GM19035 (cell line): ENCODE data around the gene PGAP3.

Source experiments
- ATAC-seq: cut with Tn5 transposase; IDR thresholded peaks from one replicate; pipeline ENCODE4 v1.9.1; 2021; ENCODE audit not compliant: unreplicated experiment

PGAP3 gene

GRCh38 chr17:39673335-39674081, 14.3 kb downstream of the PGAP3 start:
- ATAC-seq: no peak

- ATAC-seq: no peak
Measured at GRCh38 chr17:39672522-39673334, 15.1 kb downstream of the PGAP3 start.

GRCh38 chr17:39671651-39672521, 16.0 kb downstream of the PGAP3 start:
- ATAC-seq: no peak

GRCh38 chr17:39670746-39671145, 17.1 kb downstream of the PGAP3 start:
- ATAC-seq: no peak

GRCh38 chr17:39669897-39670735, 17.7 kb downstream of the PGAP3 start:
- no peak for ATAC-seq

- ATAC-seq: no peak
Measured at GRCh38 chr17:39667945-39668924, 19.6 kb downstream of the PGAP3 start, which contains the start of gene PNMT. Gene PNMT (plus strand): TSS chr17:39668453. CDS start chr17:39668476, 23 bp downstream.

GRCh38 chr17:39667262-39667944, 20.5 kb downstream of the PGAP3 start:
- no peak for ATAC-seq

- ATAC-seq: no peak
Measured at GRCh38 chr17:39666601-39667261, 21.1 kb downstream of the PGAP3 start.

GRCh38 chr17:39666231-39666600, 21.6 kb downstream of the PGAP3 start:
- no peak for ATAC-seq

- ATAC-seq: no peak
Measured at GRCh38 chr17:39665642-39666224, 22.1 kb downstream of the PGAP3 start.

- ATAC-seq: no peak
Measured at GRCh38 chr17:39664581-39665561, 23.0 kb downstream of the PGAP3 start, which contains the start of gene TCAP. Gene TCAP (plus strand): TSS chr17:39665349. CDS start chr17:39665360, 11 bp downstream.

GRCh38 chr17:39663688-39664580, 23.9 kb downstream of the PGAP3 start:
- no peak for ATAC-seq

GRCh38 chr17:39663340-39663687, 24.5 kb downstream of the PGAP3 start:
- ATAC-seq: no peak

- no peak for ATAC-seq
Measured at GRCh38 chr17:39662551-39663339, 25.1 kb downstream of the PGAP3 start.
